Kidney epithelial cell (primary cell): ENCODE results near the gene DLST. TPM values are rescaled to one million over a fixed set of nuclear protein-coding genes. Genes with fewer than 3 reads are reported as not detected.

Source experiments
- DNase-seq: peaks from one replicate; pipeline ENCODE4 v3.0.0-alpha.2; 2010; ENCODE audit warnings: low read depth
- H3K27me3 ChIP-seq: 2 replicates; pipeline ENCODE4 v1.6.0; 2011; ENCODE audit warnings: low read length; ENCODE audit not compliant: control insufficient read depth, insufficient read depth
- H3K36me3 ChIP-seq: 2 replicates; pipeline ENCODE4 v1.5.1; 2011; ENCODE audit warnings: low read length; ENCODE audit not compliant: control insufficient read depth, insufficient read depth
- H3K4me3 ChIP-seq: 2 replicates; pipeline ENCODE4 v1.5.1; 2011; ENCODE audit warnings: low read depth, mild to moderate bottlenecking, control low read depth, low read length
- total RNA-seq: library from RNA; depleted of rRNA; stranded (reverse); fragments of >200 nt; gene quantifications from 2 replicates; pipeline ENCODE4 v1.2.3, GENCODE V29; 2015
- TF ChIP-seq, protein P1 (sequence below): IDR thresholded peaks from 2 replicates; pipeline ENCODE4 v1.5.1; 2011; ENCODE audit warnings: mild to moderate bottlenecking, moderate library complexity, low read length, control low read depth, inconsistent platforms; ENCODE audit not compliant: insufficient read depth, poor library complexity, severe bottlenecking

Gene DLST
- total RNA-seq, 1 donor from 2014 or later: 84.1 TPM

DNA sequence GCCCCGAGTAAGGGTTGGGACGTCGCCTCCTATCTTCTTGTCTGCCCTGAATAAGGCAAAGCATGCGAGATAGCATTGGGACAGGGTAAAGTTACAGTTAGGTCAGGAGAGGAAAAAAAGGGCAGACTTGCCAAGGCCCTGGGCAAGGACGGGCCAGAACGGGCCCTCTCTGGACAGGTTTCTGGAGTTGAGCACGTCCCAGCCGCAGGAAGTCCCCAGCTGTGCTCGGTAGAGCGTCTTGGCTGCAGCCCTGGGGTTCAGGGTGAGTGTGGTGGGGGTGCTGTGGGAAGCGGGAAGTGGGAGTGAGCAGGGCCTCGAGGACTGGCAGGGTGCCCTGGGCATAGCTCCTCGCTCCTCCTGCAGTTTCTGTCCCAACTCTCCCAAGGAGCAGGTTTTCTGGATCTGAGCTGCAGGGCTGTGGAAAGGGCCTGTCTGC, 35.9 kb downstream of the DLST start:
- TF ChIP-seq, protein P1, sequence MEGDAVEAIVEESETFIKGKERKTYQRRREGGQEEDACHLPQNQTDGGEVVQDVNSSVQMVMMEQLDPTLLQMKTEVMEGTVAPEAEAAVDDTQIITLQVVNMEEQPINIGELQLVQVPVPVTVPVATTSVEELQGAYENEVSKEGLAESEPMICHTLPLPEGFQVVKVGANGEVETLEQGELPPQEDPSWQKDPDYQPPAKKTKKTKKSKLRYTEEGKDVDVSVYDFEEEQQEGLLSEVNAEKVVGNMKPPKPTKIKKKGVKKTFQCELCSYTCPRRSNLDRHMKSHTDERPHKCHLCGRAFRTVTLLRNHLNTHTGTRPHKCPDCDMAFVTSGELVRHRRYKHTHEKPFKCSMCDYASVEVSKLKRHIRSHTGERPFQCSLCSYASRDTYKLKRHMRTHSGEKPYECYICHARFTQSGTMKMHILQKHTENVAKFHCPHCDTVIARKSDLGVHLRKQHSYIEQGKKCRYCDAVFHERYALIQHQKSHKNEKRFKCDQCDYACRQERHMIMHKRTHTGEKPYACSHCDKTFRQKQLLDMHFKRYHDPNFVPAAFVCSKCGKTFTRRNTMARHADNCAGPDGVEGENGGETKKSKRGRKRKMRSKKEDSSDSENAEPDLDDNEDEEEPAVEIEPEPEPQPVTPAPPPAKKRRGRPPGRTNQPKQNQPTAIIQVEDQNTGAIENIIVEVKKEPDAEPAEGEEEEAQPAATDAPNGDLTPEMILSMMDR: no peak
- H3K27me3 ChIP-seq: no peaks in the 10 kb centered on the region
- no peaks in the 10 kb centered on the region for H3K36me3 ChIP-seq
- no peak overlapping the region for H3K4me3 ChIP-seq
- no peak for DNase-seq

DNA sequence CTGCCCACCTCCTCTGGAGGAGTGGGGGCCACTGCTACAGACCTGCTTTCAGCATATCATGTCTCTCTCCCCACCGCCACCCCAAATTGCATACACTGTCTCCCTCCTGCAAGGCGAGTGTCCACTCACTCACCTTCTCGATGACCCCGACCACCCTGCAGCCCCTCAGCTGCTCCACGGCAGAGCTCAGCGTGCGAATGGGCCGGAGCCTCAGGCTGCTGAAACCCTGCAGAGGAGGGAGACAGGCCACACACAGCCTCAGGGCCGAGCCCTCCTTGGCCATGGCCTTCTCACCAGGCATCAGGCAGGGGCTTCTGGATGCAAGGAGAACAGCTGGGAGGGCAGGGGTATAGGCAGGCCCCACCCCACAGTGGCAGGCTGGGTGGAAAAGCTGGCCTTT, 36.7 kb downstream of the DLST start:
- no peak for DNase-seq
- no peak overlapping the region for H3K4me3 ChIP-seq
- TF ChIP-seq, protein P1: no peak
- no peaks in the 10 kb centered on the region for H3K27me3 ChIP-seq
- H3K36me3 ChIP-seq: no peaks in the 10 kb centered on the region

DNA sequence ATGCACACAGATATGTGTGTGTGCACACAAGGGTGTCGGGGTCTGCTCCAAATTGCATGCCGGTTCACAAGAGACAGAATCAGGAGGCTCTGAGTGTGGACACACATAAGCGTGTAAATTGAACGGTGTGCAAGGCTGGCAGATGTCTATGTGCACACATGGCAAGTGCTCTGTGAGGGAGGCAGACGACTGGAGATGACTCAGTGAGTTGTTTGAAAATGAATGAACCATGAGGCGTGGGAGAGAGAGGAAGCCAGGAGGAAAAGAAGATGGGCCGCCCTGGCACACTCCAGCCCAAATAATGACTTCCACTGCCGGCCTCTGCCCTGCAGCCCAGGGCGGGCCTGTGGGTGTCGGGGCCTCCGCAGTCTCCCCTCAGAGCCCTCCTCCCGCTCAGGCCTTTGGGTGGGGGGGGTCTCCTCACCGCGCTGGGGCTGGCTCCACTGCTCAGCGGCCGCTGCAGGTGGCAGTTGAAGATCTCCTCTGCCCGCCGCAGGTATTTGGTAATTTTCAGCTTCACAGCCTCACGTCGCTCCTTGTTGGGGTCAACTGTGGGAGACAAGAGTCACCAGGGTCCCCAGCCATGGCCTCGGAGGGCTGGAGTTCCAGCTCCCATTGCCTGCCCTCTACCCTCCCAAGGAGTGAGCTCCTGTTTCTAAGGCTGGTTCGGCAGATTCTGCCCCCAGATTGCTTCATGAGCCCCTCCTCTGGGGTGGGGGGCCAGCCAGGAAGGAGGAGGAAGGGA, 37.9 kb downstream of the DLST start:
- TF ChIP-seq, protein P1: no peak
- DNase-seq: peak; percentile 34
- Histone ChIP-seq H3K27me3 (no peaks in the 10 kb centered on the region), H3K4me3 (no peak overlapping the region), H3K36me3 (no peaks in the 10 kb centered on the region)

DNA sequence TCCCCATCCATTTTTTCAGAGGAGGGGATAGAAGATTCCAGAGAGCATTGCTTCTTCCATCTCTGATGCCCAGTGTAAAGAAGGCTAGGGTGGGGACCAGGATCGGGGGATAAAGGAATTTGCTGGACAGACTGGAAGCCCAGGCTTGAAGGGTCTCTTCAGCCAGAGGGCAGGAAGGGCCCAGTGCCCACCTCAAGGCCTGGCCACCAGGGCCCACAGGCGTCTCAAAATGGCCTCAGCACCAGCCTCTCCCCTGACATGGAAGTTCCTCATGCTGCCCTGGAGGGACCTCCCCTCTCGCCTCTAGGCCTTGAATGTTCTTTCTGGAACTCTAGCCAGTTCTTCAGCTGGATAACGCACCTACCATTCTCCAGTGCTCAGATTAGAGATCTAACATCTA, 38.6 kb downstream of the DLST start:
- DNase-seq: no peak
- TF ChIP-seq, protein P1: no peak
- Histone ChIP-seq H3K36me3 (no peaks in the 10 kb centered on the region), H3K27me3 (no peaks in the 10 kb centered on the region), H3K4me3 (no peak overlapping the region)

DNA sequence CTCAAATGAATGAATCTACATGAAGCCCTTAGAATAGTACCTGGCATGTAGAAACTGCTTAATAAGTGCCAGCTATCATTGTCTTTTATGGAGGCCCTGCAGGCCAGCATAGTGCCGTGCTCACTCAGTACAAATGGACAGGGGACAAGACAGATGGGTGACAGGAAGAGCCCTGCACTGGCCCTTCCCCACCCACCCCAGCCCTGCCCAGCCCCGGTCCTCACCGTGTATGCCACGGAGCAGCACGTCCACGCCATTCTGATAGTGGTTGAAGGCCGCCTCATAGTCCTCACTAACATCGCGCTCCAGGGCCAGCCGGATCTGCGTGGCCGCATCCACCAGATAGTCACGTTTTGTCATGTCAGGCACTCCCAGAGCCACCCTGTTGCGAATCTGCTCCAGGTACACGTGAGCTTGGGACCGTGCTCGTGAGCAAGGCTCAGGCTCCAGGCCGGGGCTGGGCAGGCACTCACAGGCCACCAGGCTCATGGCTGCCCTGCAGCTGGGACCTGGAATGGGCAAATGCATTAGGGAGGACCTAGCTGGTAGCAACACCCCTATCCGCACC, 39.4 kb downstream of the DLST start:
- Histone ChIP-seq H3K27me3 (peaks cover 2% of the 10 kb centered on the region), H3K36me3 (no peaks in the 10 kb centered on the region), H3K4me3 (no peak overlapping the region)
- DNase-seq: no peak
- TF ChIP-seq, protein P1: no peak
